HG02884 (cell line): ENCODE measurements around the gene EIF4E1B.

Experiments
- ATAC-seq: cut with Tn5 transposase; IDR thresholded peaks from one replicate; pipeline ENCODE4 v1.9.1; 2021; ENCODE audit warnings: mild to moderate bottlenecking, moderate library complexity; ENCODE audit not compliant: unreplicated experiment

The EIF4E1B gene

DNA sequence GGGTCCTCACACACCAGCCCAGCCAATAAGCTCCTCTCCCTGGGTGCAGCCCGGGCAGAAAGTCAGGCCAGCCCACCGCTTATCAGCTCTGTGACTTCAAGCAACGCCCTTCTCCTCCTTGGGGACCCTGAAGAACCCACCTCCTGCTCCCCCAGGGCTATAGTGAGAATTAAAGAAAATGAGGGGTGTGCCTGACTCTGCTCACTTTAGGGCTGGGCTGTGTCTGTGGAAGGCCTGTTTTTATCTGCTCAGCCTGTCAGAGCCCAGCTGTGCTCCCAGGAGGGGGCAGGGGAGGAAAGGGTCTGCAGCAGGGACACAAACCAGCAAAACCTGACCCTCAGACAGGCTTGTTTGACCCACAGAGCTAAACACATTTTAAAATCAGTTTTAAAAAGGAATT, 24.4 kb upstream of the EIF4E1B start:
- no peak for ATAC-seq

DNA sequence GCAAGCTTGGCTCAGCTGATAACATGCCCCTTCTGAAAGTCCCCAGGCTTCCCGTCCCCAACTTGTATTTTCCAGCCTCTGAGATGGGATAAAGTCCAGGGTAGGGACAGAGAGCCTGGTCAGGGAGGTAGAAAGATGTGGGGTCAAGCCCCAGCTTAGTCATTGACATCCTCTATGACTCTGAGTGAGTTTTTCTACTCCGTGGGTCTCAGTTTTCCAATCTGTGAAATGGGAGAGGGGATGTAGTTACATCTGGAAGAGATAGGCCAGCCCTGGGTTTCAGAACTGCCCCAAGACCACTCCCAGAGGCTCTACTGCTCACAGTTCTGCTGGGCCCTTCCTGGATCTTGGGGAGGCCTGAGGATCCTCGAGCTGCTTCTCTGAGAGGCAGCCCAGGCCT, 23.6 kb upstream of the EIF4E1B start:
- ATAC-seq = no peak

DNA sequence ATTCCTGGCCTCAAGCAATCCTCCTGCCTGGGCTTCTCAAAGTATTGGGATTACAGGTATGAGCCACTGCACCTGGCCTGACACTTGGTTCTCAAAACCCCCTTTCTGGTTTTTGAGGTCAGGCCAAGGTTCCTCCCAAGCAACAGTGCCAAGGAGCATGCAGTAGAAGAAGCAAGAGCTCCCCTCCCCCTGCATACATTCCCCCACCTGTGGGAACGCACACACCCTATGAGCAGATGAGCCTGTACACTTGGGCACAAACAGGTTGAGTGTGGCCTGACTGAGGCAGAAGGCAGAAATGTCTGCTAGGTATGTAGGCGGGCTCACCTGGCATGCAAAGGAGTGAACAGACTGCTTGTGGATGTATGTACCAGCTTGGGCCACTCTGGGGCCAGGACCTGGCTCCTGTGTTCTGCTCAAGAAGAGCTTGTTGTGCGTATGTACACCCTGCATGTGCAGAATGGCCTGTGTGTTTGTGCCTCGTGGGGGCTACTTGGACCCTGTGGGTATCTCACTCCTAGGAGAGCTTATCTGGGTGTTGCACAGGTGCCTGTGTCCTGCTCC, 22.3 kb upstream of the EIF4E1B start:
- no peak for ATAC-seq

DNA sequence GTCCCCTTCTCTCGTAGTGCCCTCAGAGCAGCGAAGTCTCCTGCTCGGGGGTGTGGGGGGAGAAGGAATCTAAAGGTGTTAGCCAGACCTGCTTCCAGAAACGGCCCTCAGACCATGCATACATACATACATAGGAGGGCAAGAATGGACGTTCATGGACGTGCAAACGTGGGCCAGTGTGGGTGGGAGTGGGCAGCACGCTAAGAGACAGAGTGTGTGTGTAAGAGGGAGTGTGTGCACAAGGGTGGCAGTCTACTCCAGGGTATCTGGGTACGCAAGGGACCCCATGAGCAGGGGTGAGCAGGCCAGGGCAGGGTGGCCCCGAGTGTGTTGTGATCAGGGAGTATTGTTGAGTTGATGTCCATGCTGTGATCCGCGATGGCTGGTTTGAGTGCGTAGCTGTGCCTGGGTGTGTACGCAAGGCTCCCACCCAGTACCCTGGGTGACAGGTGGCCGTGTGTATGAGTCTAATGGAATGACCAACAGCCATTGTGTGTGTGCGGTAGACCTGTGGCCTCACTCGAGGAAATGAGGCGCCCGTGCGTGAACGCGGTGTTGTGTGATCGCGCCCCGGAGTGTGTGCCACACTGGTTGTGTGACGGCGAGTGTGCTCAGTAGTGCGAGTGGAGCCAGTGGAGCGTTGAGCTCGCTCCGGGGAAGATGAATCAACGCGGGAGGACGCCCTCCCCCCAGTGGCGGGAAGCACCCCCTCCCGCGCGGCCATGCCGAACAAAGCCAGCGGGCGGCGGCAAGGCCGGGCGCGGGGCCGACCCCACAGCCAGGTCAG, 21.3 kb upstream of the EIF4E1B start:
- ATAC-seq = peak; percentile 18

DNA sequence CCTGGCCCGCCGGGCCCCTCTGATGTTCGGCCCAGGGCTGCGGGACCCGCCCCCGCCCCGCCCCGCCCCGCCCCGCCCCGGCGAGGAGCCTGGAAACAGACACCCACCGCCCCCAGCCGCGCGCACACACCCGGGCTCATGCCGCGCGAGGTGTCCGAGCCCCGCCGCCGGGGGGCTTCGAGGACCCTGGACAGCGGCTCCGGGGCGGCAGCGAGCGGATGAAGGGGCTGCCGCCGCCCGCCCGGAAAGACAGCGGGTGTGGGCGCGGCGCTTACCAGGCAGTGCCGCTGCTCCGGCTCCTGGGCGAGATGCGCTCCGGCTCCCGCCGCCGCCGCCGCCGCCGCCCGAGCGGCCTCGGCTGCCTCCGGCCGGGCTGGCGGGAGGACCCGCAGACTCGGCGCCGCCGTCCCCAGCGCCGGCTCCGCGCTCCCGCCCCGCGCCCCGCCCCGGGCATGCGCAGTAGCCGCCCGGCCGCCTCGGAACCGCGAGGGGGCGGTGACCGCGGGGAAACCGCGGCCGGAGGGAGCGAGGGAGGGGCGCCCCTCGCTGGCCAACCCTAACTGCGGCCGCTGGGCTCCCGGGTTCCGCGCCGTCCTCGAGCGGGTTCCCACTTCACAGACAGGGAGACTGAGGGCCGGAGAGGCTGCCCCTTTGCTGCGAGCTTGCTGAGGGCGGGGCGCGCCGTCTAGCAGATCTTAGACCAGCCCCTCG, 20.6 kb upstream of the EIF4E1B start, which contains the start of gene GPRIN1:
GPRIN1 (minus strand) TSS at position 433 of the 711 bp plus-strand sequence. CDS start 10,322 bp downstream, outside the sequence.
- ATAC-seq = peak; percentile 66

DNA sequence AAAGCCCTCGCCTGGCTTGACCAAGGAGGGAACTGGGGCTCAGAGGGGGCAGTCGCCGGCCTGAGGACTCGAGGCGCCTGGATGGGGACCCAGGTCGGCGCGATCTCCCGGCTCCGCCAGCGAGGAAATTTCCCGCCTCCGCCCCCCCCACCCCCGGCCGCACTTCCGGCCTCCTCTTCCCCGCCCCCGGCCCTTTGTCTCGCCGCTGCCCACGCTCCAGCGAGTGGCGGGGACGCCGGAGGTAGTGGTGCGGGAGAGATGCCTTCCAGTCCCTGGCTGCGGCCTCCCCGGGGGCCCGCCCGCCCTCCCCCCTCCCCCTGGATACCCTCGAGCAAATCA, 20.1 kb upstream of the EIF4E1B start:
- peak; percentile 22 for ATAC-seq

DNA sequence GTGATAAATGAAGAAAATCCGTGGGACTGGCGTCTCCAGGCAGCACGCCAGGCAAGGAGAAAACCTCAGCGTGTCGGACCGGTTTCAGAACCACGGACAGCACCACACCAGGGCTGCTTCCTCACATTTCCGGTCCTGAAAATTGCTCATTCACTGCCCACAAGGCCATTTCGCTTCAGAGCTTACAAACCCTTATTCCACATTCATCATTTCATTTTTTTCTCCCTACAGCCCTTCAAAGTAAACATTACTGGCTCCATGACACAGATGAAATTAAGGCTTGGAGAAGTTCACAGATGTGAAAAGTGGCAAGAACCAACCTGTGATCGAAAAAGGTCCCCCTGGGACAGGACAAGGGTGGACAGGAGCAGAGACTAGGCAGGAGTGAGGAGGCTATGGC, 19.0 kb upstream of the EIF4E1B start:
- ATAC-seq = no peak

DNA sequence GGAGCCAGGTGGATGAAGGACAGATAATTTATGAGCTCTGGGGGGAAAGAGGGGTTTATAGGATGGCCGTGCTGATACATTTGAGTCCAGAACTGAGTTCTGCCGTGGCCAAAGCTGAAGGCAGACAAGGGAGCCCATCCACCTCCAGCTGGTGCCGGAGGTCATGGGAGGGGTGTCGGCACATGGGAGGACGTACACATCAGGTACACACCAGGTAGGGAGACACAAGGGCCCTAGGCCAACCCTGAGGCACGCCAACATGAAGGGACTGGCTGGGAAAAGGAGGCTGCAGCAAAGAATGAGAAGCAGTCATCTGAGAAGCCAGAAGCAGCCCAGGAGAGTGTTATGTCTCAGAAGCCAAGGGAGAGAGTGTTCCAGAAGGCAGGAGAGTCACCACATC, 18.5 kb upstream of the EIF4E1B start:
- no peak for ATAC-seq

DNA sequence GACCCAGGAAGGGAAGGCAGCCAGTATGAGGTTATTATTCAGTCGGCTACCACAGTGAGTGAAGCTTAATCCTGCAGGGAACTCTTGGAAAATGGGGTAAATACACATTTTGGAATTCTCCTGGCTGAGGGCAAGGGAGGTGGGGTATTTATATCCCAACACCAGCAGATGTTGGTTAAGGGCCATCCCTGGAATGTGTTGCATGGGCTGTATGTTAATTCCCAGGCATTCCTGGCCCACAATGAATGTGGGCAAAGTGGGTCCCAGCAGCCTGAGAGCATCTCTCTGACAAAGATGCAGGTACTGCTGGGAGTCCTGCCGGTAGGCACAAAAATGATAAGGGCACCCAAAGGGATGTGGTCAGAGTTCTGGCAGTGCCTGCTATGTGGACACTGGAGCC, 17.6 kb upstream of the EIF4E1B start:
- no peak for ATAC-seq

DNA sequence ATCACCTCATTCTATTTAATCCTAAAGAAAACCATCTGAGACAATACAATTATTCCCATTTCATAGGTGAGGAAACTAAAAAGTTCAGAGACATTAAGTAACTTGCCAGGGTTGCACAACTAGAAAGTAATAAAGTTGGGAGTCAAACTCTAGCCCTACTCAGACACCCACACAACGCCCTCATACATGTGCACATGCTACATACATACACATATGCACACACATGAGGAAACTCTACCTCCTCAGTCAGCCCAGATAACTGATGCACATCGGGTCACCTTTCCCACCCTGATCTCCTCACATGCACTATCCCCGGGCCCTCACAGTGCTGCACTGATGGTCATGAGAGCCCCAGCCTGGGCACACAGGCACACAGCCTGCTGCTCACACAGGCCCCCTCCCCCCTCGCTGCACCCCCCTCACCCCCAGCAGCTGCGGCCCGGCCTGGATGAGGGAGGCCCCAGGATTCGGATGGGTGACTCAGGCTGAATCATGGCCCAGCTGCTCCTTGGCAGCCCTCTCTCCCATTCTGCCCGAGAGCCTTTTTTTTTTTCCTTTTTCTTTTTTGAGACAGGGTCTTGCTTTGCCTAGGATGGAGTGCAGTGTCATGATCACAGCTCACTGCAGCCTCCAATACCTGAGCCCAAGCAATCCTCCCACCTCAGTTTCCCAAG, 15.5 kb upstream of the EIF4E1B start:
- no peak for ATAC-seq

DNA sequence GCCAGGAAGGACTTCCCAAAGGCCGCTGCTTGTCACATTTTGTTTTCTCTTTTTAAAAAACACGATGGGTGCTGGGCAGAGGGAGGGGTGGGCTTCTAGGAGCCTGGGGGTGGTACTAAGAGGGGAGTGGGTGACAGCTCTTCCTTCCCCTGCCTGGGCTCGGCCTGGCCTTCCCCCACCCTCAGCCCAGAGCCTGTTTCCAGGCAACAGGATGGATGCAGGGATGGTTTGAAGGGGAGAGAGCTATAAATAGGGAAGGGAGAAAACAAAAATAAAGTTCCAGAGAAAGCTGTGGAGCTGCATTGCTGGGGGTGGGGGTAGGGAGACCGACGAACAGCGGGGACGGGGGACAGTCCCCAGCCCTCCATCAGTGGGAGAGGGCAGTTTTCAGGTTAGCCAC, 14.0 kb upstream of the EIF4E1B start:
- ATAC-seq = no peak

DNA sequence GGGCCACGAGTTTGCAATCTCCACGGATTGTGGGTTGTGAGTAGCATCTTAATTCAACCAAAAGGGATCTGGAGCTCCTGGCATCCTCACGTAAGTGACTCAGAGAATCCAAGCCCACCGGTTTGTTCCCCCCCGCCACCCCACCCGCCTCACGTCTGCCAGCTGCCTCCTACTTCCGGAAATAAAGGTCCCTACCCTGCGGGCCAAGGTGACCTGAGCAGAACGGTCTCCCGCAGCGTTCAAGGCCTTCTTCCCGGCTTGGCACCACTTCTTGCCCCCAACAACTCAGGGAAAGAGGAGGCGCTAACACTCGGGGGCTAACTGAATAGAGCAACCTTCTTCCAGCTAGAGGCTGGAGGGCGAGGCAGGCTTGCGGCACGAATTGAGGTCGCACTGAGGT, 11.7 kb upstream of the EIF4E1B start:
- ATAC-seq = no peak

DNA sequence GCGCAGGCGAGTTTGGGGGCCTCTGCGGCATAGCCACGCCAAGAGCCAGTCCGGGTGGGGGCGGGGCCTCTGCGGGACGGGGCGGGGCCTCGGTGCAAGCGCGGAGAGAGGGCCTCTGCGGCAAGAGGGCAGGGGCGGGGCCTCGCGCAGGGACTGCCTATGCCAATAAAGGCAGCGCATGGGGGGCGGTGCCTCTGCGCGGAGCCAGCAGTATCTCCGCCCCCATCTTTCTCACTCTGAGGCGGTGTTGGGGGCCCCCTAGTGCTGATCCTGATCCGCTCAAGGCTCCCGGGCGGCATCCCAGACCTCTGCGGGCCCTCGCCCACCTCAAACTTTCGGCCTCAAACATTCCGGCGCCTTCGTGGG, 11.3 kb upstream of the EIF4E1B start:
- no peak for ATAC-seq

DNA sequence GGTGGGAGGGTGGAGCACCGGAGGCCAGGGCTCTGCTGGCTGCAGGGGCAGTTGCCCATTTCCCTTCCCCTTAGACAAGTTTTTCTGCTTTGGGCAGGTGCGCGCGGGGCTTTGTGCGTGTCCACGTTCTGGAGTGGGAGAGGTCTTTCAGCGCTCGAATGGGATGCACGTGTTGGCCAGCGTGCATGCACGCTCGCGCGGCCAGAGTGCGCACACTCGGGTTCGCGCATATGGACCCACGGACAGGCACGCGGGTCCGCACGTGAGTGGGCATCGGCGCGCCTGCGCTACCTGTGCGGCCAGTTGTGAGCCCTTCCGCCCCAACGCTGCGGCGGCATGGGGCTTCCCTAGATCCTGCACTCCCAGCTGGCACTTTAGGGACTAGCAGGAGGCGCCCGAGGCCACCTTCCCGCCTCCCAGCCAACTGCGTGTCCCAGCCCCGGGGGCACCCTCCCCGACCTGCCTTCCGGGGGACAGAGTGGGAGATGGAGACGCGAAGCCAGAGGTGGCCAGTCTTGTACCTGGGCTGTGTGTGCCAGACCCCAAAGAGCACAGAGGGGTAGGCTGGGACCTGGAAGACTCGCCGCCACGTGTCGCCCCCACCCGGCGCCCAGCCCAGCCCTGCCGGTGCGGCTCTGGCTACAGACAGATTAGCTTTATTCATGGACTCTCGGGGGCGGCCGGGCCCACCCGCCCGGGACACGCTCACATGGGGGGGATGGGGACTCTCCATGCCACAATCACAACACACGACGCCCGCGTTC, 10.7 kb upstream of the EIF4E1B start:
- ATAC-seq = no peak

DNA sequence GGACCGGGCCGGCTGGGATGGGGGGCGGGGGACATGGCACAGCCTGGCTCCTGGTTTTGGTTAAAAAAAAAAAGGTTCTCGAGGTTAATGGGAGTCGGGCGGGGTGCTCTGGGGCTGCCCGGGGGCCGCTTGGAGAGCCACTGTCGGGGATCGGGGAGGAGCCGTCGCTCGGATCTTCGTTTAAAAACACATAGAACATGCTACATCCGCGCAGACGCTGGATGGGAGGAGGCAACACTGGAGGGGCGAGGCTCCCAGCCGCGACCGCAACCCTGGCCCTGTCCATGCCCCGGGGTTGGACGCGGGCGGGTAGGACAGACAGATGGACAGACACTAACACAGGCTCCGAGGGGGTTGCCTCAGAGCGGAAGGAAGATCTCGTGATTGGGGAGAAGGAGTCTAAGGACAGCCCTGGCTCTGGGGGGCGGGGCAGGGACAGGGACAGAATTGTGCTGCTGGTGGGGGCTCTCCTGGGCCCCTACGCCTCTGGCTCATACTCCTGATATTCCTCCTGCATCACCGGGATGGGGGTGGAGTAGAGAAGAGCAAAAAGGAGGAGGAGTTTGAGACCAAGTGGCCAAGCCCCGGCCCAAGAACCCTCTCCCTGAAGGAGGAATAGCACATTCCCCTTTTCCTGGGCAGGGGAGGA, 10.0 kb upstream of the EIF4E1B start:
- ATAC-seq = no peak

DNA sequence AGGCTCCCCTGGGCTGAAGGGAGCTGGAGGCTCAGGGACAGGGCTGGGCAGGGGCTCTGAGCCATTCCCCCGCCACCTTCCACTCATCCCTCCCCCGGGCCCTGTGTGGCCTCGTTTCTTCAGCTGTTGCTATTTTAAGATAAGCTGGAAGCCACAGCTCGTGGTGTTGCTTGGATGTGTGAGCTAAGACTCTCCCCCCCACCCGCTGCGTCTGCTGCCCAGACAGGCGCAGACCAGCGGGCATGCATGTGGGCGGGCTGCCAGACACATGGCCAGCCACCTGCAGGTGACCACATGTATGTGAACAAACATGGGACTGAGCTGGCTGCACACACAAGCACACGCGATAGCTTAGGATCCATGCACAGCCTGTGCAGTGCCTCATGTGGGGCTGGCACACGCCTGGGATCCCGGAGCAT, 8.8 kb upstream of the EIF4E1B start:
- no peak for ATAC-seq

DNA sequence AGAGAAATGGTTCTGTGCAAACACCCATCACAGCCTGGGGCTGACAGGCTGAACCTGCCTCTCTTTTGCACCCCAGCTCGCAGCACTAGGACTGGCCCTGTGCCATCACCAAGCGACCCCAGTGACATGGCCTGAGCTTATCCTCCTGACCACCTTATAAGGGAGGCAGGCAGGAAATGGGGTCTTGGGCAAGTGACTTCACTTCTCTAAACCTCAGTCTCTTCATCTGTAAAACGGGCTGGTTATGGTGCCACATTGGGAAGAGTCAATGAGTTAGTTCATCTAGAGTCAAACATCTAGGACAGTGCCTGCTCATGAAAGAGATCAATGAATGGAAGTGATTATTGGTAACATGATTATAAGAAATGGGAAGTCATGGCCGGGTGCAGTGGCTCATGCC, 6.3 kb upstream of the EIF4E1B start:
- no peak for ATAC-seq

DNA sequence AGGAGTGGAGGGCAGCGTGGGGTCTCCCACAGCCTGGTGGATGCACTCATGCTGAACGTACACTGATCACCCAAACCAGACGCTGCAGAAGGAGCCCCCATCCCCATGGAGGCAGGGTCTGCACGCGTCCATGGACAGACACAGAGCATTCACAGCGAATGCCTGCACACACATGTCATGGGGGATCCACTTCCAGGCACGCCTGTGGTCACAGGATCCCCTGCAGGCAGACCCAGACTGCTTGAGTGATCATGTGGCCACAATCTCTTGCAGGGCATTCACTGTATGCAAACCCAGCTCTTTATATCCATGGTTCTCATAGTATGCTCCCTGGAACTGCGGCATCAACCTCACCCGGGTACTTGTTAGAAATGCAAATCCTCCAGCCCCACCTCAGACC, 5.5 kb upstream of the EIF4E1B start:
- ATAC-seq = no peak

DNA sequence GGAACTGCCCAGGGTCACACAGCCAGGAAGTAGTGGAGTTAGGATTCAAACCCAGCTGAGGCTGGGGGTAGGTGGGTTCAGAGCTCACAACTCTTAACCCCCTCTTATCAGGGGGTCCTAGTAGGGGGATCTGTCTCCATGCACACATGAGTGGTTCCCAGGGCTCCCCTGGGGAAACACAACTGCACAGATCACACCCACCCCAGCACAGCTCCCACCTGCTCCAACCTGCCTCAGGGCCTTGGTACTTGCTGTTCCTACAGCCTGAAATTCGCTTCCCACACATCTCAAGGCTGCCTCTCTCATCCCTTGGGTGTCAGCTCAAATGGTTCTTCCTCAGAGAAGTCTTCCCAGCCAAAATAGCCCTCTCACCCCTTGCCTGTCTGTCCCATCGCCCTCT, 5.0 kb upstream of the EIF4E1B start:
- no peak for ATAC-seq
